GM21390 (cell line): ENCODE data around the gene ZNF780A.
"Not testable (repeated sequence)": the region's sequence is repeated elsewhere in the genome, so short reads cannot be mapped to it uniquely, and the experiment has no call there.

Experiments used
- ATAC-seq: cut with Tn5 transposase; IDR thresholded peaks from one replicate; pipeline ENCODE4 v1.9.1; 2021; ENCODE audit not compliant: unreplicated experiment

ZNF780A gene

DNA sequence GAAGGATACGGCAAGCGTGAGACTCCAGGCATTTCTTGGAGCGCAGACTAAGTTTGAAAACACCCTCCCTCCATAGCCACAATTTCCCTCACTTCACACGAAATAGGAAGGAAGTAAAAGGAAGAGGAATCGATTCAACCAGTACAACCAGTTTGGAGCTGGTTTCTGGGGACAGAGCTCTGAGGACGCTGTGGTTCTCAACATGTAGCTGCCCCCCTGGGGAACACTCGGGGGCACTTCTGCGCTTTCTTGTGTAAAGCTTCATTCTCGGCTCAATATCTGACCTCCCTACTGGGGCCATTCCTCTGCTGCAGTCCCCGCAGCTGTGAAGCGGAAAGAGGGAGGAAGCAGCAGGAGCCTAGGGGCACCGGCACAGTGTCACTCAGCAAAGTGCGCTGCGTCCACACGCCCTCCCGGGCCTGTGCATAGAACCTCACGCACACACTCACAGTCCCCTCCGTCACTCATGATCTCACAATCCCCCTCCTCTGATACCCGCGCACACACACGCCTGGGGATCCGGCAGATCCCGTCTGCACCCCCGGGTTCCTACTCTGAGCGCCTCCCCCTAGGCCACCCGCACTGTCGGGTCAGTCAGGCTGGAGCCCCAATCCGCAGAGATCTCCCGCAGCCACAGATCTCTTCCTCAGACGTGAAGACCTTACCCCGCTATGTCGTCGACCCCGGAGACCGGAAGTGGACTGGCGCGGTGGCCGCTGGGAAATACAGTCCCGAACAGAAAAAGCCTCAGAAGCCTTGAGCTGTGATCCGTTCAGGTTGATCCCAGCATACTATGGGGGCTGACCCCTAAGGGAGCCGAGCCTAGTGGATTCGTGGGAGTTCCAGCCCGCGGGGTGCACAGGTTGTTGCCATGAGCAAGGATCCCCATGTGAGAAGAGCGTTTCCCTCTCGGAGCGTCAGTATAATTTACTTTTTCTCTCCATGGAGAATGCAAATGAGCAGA lies at the start of gene ZNF780A:
Gene ZNF780A, minus strand, starts transcription at position 703 of the 964 bp plus-strand sequence. CDS start 6,190 bp downstream, outside the sequence.
- ATAC-seq, result no peak

DNA sequence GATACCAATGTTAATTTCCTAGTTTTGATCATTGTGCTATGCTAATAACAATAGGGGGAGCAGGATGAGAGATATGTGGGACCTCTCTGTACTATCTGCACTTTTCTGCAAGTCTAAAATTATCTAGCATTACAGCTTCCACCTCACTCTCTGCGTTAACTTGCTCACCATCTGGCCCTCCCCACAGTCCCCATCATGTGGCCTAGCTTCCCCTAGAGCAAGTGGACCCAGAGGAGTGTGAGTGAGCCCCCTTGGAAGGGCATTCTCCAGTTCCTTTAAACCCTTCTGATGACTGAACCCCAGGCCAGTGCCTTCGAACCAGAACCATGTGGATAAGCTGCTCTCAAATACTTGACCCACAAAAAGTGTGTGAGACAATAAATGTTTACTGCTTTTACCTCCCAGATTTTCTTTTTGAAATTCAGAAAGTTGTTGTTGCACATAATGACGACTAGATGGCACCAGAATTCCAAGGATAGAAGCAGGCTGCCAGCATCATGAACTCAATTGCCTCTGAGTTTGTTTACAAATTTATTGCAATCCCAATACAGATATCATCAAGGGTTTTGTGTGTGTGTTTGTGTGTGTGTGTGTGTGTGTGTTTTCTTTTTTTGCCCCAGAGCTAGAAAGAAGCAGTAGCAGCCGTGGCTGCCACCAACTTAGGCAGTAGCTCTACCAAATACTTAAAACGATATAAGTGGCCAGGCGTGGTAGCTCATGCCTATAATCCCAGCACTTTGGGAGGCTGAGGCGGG lies 49.0 kb upstream of the ZNF780A start:
- no peak for ATAC-seq

DNA sequence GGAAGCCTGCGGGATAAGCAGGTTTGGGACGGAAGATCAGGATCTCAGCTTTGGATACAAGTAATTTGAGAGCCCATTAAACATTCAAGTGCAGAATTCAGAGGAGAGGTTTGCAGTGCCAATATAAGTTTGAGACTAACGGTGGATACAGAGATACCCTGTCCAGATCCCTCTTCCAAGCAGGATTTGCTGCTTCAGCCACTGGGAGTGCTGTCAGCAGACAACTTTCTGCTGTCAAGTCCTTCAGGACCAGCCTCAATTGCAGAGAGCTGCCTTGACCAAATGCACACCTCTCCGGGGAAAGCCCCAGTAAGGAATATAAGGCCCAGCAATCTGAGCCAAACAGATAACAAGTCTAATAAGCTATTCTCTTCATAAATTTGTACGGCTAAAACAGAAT lies 46.1 kb upstream of the ZNF780A start:
- ATAC-seq, result no peak

DNA sequence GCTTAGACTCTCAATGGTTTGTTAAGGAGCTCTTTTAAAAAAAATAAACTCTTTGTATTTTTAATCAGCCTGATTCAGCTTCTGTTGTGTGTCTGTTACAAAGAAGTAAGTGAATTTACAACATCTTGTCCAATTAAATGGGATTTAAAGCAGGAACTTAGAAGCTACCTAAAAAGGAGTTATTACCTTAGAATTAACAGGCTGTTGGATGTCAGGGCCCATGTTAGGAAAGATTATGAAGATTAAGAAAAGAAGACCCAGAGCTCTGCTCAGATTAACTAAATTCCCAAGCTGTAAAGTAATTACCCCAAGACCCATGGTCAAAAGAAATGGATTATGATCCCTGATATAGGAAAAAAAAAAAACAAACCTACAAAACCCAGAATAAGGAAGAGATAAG lies 44.1 kb upstream of the ZNF780A start:
- ATAC-seq, result no peak

DNA sequence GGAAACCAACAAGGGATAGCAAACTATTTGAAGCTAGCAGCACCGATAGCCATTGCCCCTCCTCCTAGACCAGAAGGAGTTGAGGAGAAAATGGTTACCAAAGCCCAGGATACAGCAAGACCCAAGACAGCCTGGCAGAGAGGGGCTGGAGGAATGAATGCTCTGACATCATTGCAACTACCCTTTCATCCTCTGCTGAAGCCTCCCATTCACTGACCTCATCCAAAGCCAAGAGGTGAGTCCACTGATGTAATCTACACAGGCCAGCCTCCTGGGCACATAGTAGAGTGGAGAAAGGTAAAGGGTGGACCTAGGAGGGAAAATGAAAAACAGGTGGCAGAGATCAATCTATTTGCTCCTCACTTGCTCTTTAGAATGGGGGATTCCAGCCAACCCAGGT lies 42.7 kb upstream of the ZNF780A start:
- ATAC-seq, result no peak

DNA sequence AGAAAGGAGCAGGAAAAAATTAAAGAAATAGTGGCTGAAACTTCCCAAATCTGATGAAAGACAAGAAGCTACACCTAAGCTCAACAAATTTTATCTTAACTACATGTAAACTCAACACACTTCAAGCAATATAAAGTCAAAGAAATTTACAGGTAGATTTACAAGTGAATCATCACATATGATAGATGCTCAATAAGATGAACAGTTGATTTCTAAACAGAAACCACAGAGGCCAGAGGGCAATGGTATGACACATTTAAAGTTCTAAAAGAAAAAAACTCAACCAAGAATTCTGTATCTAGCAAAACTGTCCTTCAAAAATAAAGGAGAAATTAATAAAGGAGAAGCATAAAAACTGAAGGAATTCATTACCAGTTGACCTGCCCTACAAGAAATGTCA lies 39.3 kb upstream of the ZNF780A start:
- ATAC-seq, result no peak

DNA sequence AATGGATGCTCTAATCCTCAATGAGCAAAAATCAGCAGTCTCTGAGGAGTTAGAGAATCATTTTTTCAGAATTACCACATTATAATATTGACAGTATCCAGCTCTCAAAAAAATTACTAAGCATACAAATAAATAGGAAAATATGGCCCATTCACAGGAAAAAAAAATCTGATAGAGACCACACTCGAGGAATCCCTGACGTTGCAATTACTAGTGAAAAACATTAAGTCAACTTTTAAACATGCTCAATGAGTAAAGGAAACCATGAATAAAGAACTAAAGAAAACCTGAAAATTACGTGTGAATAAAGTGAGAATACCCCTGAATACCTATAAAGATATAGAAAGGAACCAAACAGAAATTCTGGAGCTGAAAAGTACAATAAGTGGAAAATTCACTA lies 38.7 kb upstream of the ZNF780A start:
- no peak for ATAC-seq

DNA sequence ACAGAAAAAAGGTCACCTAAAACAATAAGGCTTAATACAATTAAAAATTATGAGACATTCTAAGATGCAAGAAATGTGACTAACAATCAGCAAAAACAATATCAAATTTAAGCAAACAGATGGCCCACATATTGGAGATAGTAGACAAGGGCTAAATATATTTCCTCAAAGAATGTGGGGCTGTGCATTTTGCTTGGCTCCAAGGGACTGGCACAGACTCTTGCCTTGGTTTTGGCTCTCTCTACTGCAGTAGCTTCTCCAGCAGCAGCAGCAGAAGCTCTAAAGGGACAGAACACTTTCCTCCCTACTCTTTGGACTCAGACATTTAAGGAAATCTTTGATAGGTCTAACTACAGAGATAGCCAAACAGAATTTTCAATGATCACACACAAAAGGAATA lies 38.2 kb upstream of the ZNF780A start:
- ATAC-seq, result no peak

DNA sequence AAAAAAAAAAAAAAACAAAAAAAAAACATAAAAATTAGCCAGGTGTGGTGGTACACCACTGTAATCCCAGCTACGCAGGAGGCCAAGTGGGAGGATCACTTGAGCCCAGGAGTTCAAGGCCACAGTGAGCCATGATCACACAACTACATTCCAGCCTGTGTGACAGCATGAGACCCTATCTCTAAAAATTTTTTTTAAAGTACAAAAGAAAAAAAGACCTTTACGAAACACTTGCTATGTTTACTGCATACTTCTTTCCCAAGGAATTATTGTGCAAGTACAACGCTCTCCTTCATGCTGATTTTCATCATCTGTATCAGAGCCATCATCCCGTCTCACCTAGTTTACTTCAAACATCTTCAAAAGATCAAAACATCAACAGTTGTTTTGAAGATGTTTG lies 28.6 kb upstream of the ZNF780A start:
- no peak for ATAC-seq

DNA sequence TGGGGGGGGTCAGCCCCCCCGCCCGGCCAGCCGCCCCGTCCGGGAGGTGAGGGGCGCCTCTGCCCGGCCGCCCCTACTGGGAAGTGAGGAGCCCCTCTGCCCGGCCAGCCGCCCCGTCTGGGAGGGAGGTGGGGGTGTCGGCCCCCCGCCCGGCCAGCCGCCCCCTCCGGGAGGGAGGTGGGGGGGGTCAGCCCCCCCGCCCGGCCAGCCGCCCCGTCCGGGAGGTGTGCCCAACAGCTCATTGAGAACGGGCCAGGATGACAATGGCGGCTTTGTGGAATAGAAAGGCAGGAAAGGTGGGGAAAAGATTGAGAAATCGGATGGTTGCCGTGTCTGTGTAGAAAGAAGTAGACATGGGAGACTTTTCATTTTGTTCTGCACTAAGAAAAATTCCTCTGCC lies 27.9 kb upstream of the ZNF780A start:
- ATAC-seq, result not testable (repeated sequence)

DNA sequence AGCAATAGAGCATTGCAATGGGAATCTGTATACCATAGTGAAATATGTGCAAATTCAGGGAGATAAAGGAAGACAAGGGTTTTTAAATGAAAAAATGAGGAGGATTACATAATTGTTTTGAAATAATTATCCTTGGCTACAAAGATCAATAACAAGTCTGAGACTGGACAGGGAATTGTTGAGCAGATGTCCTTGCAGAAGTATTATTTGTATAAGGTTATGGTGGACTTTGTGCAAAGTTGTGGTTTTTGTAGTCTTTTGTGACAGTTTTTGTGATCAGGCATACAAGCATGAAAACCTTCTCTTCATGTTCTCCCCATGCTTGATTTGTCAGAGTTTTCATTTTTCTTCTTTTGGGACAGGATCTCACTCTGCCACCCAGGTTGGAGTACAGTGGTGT lies 25.3 kb upstream of the ZNF780A start:
- no peak for ATAC-seq

DNA sequence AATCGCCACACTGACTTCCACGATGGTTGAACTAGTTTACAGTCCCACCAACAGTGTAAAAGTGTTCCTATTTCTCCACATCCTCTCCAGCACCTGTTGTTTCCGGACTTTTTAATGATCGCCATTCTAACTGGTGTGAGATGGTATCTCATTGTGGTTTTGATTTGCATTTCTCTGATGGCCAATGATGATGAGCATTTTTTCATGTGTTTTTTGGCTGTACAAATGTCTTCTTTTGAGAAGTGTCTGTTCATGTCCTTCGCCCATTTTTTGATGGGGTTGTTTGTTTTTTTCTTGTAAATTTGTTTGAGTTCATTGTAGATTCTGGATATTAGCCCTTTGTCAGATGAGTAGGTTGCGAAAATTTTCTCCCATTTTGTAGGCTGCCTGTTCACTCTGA lies 23.4 kb upstream of the ZNF780A start:
- not testable (repeated sequence) for ATAC-seq

DNA sequence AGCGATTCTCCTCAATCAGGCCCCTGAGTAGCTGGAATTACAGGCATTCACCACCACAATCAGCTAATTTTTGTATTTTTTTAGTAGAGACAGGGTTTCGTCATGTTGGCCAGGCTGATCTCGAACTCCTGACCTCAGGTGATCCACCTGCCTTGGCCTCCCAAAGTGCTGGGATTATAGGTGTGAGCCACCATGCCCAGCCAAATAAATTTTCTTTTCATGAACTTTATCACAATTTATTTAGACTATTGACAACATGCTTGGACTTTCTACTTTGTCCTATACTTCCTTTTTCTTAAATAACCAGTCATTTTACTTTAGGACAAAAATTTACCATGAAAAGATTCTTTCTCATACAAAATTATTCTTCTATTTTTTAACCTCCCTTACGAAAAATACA lies 21.5 kb upstream of the ZNF780A start:
- not testable (repeated sequence) for ATAC-seq

DNA sequence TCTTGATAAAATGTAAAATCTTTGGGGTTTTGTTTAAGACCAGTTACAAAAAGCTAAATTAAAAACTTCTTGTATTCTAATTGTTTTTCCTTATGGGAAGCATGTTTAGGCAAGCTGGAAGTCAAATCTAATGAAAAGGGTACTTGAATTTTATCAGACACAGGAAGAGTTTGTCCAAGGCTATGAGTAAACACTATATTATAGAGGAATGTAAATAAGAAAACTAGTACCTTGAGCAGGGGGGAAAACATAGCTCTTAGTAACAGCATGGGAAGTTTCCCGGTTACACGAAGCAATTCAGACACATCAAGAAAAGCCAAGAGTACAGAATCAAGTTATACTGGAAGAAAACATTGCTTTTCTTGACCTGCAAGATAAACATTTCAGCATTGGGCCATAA lies 19.8 kb upstream of the ZNF780A start:
- no peak for ATAC-seq

DNA sequence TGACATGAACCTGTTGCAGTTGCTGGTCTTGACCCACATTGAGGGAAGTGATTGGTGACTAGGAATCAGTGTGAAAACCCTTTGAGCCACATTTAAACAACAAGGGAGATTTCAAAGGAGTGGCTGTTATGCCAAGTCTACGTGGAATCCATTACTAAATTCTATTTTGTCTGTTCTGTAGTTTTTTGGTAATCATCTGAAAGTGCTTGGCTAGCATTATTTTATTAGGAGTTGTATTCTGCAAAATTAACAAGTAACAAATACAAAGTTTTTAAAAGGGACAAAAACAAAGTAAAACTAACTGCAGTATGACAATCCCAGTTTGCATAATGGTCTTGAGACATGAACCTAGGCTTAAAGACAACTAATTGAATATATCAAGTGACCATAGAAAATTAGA lies 14.0 kb upstream of the ZNF780A start:
- ATAC-seq, result no peak

DNA sequence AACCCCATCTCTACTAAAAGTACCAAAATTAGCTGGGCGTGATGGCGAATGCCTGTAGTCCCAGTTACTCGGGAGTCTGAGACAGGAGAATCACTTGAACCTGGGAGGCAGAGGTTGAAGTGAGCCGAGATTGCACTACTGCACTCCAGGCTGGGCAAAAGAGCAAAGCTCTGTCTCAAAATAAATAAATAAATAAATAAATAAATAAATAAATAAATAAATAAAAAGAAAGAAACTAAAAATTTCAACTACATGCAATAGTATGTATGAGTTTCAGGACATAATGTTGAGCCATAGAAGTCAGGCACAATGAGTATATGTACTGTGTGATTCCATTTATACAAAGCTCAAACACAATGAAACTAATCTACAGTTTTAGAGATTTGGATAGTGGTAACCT lies 12.9 kb upstream of the ZNF780A start:
- no peak for ATAC-seq

DNA sequence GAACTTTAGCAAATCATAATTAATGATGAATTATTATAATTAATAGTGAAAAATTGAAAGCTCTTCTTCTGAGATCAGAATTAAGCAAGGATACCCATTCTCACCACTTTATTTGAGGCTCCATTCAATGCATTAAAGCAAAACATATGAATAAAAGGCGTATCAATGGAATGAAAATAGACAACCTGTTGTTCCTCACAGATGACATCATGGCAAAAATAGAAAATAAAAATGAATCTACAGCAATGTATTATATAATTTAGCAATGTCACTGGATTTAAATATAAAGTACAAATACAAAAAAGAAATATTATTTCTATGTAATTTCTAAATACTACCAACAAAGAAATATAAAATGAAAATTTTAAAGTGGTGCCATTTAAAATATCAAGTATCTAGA lies 11.1 kb upstream of the ZNF780A start:
- no peak for ATAC-seq

DNA sequence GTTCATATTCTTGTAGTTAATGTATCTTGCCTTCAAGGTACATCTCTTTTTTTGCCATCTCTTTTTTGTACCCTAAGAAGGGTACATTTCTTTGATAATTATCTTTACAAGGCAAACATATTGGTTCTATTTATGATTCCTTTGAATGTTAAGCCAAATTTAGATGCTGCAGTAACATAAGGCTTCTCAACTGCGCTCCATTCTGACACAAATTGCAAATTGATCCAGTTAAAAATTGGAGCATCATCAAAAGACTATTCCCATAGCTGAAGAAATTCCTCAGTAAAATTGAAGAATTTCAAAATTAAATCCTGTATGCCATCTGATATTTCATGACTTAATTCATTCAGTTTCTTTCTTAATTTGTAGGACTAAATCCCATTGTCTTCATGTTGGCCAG lies 2.7 kb upstream of the ZNF780A start:
- ATAC-seq, result no peak

DNA sequence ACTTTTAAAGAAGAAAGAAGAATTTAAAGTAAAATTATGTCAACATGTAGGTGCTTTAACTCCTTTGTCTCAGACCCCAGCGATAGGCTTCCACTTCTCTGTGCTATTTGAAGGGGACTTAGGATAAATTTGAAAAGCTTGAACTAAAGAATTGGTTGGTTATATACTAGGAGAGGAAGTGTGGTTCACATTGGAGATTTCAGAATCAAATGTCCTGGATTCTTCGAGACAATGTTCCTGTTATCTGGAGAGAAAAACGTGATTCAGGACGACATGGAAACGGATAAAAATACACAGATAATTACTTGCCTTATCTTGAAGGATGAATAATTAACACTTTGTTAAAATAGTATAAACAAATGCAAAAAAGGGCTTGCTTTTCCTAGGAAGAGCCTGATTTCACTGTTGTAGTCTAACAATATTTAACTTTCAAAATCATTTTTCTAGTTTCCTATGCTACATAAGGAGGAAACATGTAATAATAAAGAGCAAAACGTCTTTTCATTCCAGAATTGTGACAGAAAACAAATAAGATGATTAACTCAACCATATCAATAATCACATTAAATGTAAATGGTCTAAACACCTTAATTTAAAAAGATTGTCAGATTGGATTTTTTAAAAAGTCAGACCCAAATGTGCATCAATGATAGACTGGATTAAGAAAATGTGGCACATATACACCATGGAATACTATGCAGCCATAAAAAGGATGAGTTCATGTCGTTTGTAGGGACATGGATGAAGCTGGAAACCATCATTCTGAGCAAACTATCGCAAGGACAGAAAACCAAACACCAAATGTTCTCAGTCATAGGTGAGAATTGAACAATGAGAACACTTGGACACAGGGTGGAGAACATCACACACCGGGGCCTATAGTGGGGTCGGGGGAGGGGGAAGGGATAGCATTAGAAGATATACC lies 724 bp upstream of the ZNF780A start:
- no peak for ATAC-seq

DNA sequence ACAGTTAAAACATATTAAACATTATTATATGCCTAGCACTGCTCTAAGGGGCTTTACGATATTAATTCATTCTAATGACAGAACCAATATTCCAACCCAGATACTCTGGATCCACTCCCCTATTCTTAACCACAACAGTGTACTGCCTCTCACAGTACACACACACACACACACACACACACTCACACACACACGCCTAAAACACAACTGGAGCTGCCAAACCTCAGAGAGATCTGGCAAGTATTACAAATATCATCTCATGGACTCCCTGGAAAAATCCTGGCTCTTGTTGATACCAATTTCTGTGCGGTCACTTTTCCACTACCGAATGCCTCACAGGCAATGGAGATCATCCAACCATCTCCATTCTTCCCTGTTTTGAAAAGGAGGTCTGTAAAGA lies 1.3 kb downstream of the ZNF780A start:
- ATAC-seq, result no peak
